HAP-1 (cell line): ENCODE measurements around the gene NOP53.

ENCODE experiments used
- DNase-seq, 2 experiments: peaks; one replicate each; pipeline ENCODE4 v3.0.0-alpha.2; 2016 to 2020; ENCODE audit warnings: low spot score in 2 of 2
- H3K27me3 ChIP-seq: fragments of 250-450 bp; sonication (Bioruptor Pico); 2 replicates; pipeline ENCODE4 v1.5.1; 2020; ENCODE audit warnings: low read depth, mild to moderate bottlenecking, moderate library complexity
- H3K36me3 ChIP-seq: fragments of 250-450 bp; sonication (Bioruptor Pico); replicated peaks from 2 replicates; pipeline ENCODE4 v1.5.1; 2020; ENCODE audit warnings: mild to moderate bottlenecking
- H3K4me1 ChIP-seq: fragments of 250-450 bp; sonication (Bioruptor Pico); 2 replicates; pipeline ENCODE4 v1.5.1; 2020; ENCODE audit warnings: mild to moderate bottlenecking
- H3K4me3 ChIP-seq: fragments of 250-450 bp; sonication (Bioruptor Pico); 2 replicates; pipeline ENCODE4 v1.5.1; 2020; ENCODE audit warnings: mild to moderate bottlenecking, moderate library complexity
- H3K9me3 ChIP-seq: fragments of 250-450 bp; sonication (Bioruptor Pico); 2 replicates; pipeline ENCODE4 v1.5.1; 2020; ENCODE audit warnings: mild to moderate bottlenecking, moderate library complexity
- in situ Hi-C: fragments of 300-500 bp; cut with MboI; formaldehyde crosslinking; loops from 3 replicates; pipeline ENCODE4 v1.14.3; 2020; ENCODE audit warnings: low sequenced_read_pairs, inconsistent platforms, mixed read lengths

NOP53 gene

DNA sequence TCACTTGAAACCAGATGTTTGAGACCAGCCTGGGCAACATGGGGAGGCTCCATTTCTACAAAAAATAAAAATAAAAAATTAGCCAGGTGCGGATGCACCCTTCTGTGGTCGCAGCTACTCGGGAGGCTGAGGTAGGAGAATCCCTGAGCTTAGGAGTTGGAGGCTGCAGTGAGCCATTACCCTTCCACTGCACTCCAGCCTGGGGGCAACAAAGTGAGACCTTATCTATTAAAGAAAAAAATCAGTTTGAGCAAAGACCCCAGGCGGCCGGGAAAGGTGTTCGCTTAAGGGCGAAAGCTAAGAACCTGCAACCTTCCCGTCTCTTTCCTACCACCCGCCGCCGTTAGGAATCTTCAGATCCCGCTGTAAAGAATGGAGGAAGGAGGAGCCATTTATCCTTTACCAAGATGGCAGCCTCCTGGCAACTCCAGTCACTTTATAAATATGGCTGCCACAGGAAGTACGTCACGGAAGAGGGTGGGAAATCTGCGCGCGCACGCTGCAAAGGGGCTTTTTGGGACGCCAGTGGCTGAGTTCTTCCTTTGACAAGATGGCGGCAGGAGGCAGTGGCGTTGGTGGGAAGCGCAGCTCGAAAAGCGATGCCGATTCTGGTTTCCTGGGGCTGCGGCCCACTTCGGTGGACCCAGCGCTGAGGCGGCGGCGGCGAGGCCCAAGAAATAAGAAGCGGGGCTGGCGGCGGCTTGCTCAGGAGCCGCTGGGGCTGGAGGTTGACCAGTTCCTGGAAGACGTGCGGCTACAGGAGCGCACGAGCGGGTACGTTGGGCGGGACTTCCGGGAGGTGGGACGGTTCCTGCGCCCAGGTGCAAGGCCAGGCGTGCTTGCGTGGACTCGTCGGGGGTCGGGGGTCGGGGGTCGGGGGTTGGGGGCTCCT is at the start of gene NOP53:
Gene NOP53, plus strand, starts transcription at position 537 of the 892 bp plus-strand sequence. Its CDS starts 14 bp downstream, at position 551.
- peak; percentile 92 to 96 for DNase-seq
- peaks cover 38% of the 10 kb centered on the region for H3K36me3 ChIP-seq
- no peaks in the 10 kb centered on the region for H3K9me3 ChIP-seq
- H3K4me3 ChIP-seq, result peak within 1 kb of the TSS; percentile 96
- H3K4me1 ChIP-seq, result peaks cover 12% of the 10 kb centered on the region
- no peaks in the 10 kb centered on the region for H3K27me3 ChIP-seq
- in situ Hi-C loops, result no loop called here

DNA sequence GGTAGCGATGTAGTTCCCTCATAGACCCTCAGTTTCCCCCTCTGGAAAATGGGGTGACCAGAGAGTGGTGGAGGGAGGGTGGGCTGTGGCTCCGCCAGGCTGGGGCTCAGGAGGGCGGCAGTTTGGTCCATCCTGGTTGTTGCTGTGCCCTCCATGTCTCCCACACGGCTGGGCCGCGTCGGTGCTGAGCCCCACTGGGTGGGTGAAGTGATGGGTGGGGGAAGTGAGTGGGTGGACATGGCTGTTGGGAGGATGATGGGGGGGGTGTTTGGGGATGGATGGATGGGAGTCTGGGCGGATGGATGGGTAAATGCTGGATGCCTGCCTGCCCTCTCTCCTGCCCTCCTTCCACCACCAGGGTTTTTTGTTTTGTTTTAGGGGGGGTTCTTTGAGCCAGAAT is 48.7 kb upstream of the NOP53 start:
- in situ Hi-C loops, result loop anchor here (5.0 to 10.0 kb wide), 2 partner anchors 259 to 402 kb away; no protein-coding TSS in a partner anchor
- H3K4me3 ChIP-seq, result no peak overlapping the region
- no peaks in the 10 kb centered on the region for H3K9me3 ChIP-seq
- DNase-seq, result no peak
- H3K4me1 ChIP-seq, result no peaks in the 10 kb centered on the region
- H3K36me3 ChIP-seq, result peaks cover 26% of the 10 kb centered on the region
- no peaks in the 10 kb centered on the region for H3K27me3 ChIP-seq

DNA sequence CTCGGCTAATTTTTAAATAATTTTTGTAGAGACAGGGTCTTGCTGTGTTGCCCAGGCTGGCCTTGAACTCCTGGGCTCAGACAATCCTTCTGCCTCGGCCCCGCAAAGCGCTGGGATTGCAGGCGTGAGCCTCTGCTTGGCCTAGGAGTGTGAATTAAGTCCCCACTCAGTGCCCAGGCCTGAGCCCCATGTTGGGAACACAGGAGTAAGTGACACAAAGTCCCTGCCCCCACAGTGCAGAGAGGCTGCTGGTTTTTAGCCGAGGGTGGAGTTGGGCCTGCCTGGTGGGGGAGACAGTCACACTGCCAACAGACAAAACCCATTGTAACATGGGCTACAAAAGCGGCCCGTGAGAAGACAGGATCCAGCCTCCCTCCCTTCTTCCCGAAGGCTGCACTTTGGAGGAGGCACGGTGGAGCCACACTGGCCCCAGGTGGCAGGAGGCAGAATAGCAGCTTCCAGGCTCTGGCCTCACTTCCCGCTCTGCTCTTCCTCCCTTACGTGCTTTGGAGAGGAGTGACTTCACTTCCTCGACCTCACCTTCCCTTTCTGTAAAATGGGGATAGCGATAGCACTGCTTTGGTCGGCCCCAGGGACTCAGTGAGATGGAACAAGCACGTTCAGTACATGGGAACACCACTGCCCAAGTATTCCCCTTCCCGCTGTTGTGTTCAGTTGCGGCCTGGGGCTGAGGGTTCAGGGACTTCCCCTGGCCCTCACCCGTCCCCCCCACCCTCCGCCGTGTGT is 47.3 kb upstream of the NOP53 start:
- Histone ChIP-seq H3K4me1 (no peaks in the 10 kb centered on the region), H3K36me3 (peaks cover 26% of the 10 kb centered on the region), H3K4me3 (no peak overlapping the region), H3K9me3 (no peaks in the 10 kb centered on the region), H3K27me3 (no peaks in the 10 kb centered on the region)
- in situ Hi-C loops, result loop anchor here (5.0 to 10.0 kb wide), 2 partner anchors 261 to 403 kb away; no protein-coding TSS in a partner anchor
- DNase-seq, result peak; percentile 78 to 88

DNA sequence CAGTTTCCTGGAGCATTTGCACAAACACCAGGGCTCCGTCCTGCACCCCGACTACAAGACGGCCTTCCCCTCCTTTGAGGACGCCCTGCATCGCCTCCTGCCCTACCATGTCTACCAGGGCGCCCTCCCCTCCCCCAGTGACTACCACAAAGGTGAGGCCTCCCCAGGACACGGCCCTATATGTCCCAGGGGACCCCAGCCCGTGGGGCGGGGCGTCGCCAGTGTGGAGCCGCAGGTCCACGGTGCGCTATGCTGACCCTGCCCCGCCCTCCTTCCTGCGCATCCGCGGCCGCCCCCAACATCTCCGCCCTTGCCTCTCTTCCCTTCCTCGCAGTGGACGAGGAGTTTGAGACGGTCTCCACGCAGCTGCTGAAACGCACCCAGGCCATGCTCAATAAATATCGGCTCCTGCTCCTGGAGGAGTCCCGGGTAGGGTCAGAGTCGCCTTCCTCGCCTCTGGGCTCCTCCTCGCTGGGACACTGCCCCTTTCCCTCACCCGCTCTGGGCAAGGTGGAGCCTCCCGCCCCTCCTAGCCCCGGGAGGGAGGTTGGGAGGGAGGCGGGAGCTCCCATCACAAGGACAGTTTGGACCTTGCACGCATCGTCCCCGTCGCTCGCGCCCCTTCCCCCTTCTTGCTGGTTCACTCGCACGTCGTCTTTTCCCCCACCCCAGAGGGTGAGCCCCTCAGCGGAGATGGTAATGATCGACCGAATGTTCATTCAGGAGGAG is 46.6 kb upstream of the NOP53 start:
- H3K9me3 ChIP-seq, result no peaks in the 10 kb centered on the region
- DNase-seq, result no peak
- H3K4me1 ChIP-seq, result no peaks in the 10 kb centered on the region
- H3K36me3 ChIP-seq, result peaks cover 26% of the 10 kb centered on the region
- H3K27me3 ChIP-seq, result no peaks in the 10 kb centered on the region
- H3K4me3 ChIP-seq, result no peak overlapping the region
- in situ Hi-C loops, result loop anchor here (5.0 to 10.0 kb wide), 2 partner anchors 261 to 404 kb away; no protein-coding TSS in a partner anchor

DNA sequence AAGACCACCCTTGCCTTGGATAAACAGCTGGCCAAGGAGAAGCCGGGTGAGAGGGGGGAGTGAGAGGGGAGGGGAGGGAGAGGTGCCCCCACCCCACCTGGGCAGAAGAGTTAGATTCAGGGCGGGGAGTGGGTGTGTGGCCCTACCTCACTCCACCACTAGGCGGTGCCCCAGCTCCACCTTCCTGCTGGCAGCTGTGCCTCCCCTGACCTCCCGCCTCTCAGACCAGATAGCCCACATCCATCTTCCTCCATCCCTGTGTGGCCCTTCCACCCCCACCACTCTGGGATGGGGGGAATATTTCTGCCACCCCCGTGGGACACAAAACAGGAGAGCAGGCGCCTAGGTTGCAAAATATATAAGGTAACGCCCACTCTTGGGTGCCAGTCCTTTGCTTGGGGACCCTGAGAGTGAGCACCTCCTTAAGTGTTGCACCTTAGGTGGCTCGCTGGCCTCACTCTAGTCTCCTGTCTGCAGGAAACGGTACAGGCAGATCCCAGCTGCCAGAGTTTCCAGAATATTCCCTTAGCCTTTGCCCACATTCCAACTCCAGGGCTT is 45.9 kb upstream of the NOP53 start:
- no peaks in the 10 kb centered on the region for H3K9me3 ChIP-seq
- DNase-seq, result peak; percentile 21 to 83
- in situ Hi-C loops, result loop anchor here (5.0 to 10.0 kb wide), 2 partner anchors 262 to 405 kb away; no protein-coding TSS in a partner anchor

DNA sequence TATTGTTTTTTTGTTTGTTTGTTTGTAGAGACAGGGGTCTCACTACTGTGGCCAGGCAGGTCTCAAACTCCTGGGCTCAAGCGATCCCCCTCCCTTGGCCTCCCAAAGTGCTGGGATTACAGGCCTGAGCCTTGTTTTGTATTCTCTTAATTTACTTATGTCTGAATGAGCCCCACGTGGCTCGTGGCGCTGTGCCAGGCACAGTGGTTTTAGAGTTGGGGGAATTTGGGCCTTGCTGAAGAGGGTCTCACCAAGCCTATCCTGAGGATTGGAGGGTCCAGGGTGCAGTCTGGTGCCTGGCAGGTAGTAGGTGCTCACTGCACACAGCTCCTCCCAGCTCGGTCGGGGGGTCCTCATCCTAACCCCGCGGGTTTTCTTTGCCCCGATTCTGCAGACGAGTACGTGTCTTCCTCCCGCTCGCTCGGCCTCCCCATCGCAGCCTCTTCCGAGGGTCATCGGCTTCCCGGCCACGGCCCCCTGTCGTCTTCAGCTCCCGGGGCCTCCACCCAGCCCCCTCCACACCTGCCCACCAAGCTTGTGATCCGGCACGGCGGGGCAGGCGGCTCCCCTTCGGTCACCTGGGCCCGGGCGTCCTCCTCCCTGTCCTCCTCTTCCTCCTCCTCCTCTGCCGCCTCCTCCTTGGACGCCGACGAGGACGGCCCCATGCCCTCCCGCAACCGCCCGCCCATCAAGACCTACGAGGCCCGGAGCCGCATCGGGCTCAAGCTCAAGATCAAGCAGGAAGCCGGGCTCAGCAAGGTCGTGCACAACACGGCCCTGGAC is 44.2 kb upstream of the NOP53 start:
- in situ Hi-C loops, result no loop called here
- Histone ChIP-seq H3K4me1 (no peaks in the 10 kb centered on the region), H3K36me3 (peaks cover 26% of the 10 kb centered on the region), H3K27me3 (no peaks in the 10 kb centered on the region), H3K4me3 (no peak overlapping the region), H3K9me3 (no peaks in the 10 kb centered on the region)
- no peak for DNase-seq

More for the DNA sequence above, 45.9 kb upstream of the NOP53 start:
- Histone ChIP-seq H3K27me3 (no peaks in the 10 kb centered on the region), H3K36me3 (peaks cover 26% of the 10 kb centered on the region), H3K4me1 (no peaks in the 10 kb centered on the region), H3K4me3 (no peak overlapping the region)

DNA sequence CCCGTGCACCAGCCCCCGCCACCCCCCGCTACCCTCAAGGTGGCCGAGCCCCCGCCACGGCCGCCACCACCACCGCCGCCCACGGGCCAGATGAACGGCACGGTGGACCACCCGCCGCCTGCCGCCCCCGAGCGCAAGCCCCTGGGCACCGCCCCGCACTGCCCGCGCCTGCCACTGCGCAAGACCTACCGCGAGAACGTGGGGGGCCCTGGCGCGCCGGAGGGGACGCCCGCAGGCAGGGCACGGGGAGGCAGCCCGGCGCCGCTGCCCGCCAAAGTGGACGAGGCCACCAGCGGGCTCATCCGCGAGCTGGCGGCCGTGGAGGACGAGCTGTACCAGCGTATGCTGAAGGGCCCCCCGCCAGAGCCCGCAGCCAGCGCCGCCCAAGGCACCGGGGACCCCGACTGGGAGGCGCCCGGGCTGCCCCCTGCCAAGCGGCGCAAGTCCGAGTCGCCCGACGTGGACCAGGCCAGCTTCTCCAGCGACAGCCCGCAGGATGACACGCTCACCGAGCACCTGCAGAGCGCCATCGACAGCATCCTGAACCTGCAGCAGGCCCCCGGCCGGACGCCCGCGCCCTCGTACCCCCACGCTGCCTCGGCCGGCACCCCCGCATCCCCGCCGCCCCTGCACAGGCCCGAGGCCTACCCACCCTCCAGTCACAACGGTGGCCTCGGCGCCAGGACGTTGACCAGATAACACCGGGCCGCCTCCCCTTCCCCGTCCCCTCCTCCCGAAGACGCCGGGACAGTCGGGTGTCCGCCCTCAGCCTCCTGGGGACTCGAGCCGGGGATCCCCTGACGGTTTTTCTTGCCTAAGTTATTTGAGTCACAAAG is 43.4 kb upstream of the NOP53 start:
- Histone ChIP-seq H3K36me3 (peaks cover 26% of the 10 kb centered on the region), H3K27me3 (no peaks in the 10 kb centered on the region), H3K4me1 (no peaks in the 10 kb centered on the region), H3K4me3 (no peak overlapping the region), H3K9me3 (no peaks in the 10 kb centered on the region)
- in situ Hi-C loops, result no loop called here
- DNase-seq, result no peak

DNA sequence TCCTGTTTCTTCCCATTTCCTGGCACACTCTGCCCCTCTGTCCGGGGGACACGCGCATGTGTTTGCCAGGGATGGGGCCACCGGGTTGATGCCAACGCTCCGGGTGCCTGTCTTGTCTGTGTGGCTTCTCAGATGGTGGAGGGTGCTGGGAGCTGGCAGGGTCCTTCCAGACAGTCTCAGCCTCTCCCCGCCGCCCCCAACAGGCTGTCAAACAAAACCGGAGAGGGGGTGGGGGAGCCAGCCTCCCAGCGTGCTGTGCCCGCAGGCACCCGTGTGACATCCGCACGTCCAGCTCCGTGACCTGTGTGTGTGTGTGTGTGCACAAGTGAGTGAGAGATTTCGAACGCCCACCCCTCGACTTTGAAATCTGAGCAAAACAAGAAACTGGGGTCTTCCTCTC is 42.7 kb upstream of the NOP53 start:
- Histone ChIP-seq H3K36me3 (peaks cover 26% of the 10 kb centered on the region), H3K4me1 (no peaks in the 10 kb centered on the region), H3K4me3 (no peak overlapping the region), H3K9me3 (no peaks in the 10 kb centered on the region), H3K27me3 (no peaks in the 10 kb centered on the region)
- in situ Hi-C loops, result no loop called here
- no peak for DNase-seq

DNA sequence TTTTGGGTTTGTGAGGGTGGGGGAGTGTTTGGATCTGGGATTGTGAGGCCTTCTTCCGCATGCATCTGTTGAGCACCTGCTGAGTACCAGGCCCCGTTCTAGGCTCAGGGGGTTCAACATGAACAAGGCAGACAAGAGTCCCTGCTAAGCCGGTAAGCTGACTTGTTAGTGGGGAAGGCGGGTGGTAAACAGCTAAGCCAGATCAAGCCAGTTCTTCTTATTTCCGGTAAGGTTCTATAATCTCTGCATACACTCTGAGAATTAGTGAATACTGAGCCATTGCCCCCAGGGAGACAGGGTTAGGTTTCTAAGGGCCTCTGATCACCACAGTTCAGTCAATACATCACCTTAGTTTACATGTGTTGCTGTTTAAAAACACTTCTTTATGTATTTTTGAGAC is 42.0 kb upstream of the NOP53 start:
- H3K9me3 ChIP-seq, result no peaks in the 10 kb centered on the region
- in situ Hi-C loops, result no loop called here
- H3K4me1 ChIP-seq, result no peaks in the 10 kb centered on the region
- H3K36me3 ChIP-seq, result peaks cover 25% of the 10 kb centered on the region
- DNase-seq, result no peak
- H3K27me3 ChIP-seq, result no peaks in the 10 kb centered on the region
- no peak overlapping the region for H3K4me3 ChIP-seq

DNA sequence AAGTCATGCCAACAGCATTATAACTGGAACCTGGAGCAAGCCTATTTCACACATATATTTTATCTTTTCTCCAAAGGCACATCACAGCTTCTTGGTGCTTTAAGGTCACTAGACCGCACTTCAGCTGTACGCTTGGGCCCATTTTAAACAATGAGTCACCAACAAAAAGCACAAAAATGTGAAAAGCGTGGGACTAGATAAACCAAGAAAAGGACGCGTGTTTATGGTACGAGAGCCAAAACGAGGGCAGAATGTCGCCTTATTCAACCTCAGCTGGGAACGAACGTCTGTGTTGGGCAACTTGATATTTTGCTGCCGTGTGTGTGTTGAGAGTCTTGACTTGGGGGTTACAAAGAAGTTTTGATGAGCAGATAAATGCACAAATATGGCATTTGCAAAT is 41.3 kb upstream of the NOP53 start:
- no peak for DNase-seq
- H3K4me1 ChIP-seq, result no peaks in the 10 kb centered on the region
- no peaks in the 10 kb centered on the region for H3K27me3 ChIP-seq
- H3K36me3 ChIP-seq, result peaks cover 17% of the 10 kb centered on the region
- H3K9me3 ChIP-seq, result no peaks in the 10 kb centered on the region
- H3K4me3 ChIP-seq, result no peak overlapping the region
- in situ Hi-C loops, result no loop called here

DNA sequence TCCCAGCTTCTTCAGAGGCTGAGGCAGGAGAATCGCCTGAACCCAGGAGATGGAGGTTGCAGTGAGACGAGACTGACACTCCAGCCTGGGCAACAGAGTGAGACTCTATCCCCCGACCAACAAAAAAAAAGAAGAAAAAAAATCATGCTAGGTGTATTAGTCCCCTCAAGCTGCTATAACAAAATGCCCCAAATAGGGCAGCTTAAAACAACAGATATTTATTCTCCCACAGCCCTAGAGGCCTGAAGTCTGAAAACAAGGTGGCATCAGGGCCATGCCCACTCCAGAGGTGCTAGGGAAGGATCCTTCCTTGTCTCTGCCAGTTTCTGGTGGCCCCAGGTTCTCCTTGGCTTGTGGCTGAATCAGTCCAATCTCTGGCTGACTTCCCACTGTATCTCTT is 40.7 kb upstream of the NOP53 start:
- Histone ChIP-seq H3K9me3 (no peaks in the 10 kb centered on the region), H3K4me1 (no peaks in the 10 kb centered on the region), H3K4me3 (no peak overlapping the region), H3K36me3 (peaks cover 12% of the 10 kb centered on the region; the same call in 1 of the 2 replicates), H3K27me3 (no peaks in the 10 kb centered on the region)
- in situ Hi-C loops, result no loop called here
- no peak for DNase-seq
